ENCODE measurements around the gene UNC93B1. TPM values are rescaled to one million over a fixed set of nuclear protein-coding genes. Genes with fewer than 3 reads are reported as not detected.

Gene UNC93B1
- total RNA-seq, 2 experiments from 2014 or later = 21.3 to 22.0 TPM

GRCh38 chr11:68036717-68037239, 32.9 kb upstream of the UNC93B1 start:
- peak overlapping the region; percentile 48 to 77 for H3K27ac ChIP-seq (ENCODE audit: low read depth in 1 of 2, low read length in 2 of 2)
- peak in 4 of 14 experiments; percentile 34 to 78 (median 66) for DNase-seq
- ChIA-PET POLR2A (interaction anchor here (1.5 kb wide), 1 partner anchor 83 kb away, joined by 3 read pairs; no protein-coding TSS in a partner anchor), CTCF (no interaction called here)
- H3K27me3 Mint-ChIP-seq = no peaks in the 10 kb centered on the region
- peaks cover 31% of the 10 kb centered on the region for H3K4me1 Mint-ChIP-seq (ENCODE audit: low read depth)
- intact Hi-C loops (cut with DNase I, micrococcal nuclease) = loop anchor here in 1 of 2 experiments (5.0 kb wide), 1 partner anchor 426 kb away; the partner anchor contains the start of gene PPP6R3
- H3K27ac Mint-ChIP-seq = peak overlapping the region; percentile 85
- peak overlapping the region; percentile 82 for H3K4me3 Mint-ChIP-seq
- H3K36me3 Mint-ChIP-seq (ENCODE audit: low read depth) = peaks cover 8% of the 10 kb centered on the region
- no peaks in the 10 kb centered on the region for H3K27me3 ChIP-seq (ENCODE audit: control insufficient read depth in 1 of 2, insufficient read depth in 2 of 2, low read length in 2 of 2)
- TF ChIP-seq CTCF (IDR thresholded peaks at IDR 0.05) = no peak
- peaks cover 32% of the 10 kb centered on the region for H3K36me3 ChIP-seq (ENCODE audit: insufficient read depth, low read length)
- H3K9me3 Mint-ChIP-seq = no peaks in the 10 kb centered on the region
- peaks cover 79% of the 10 kb centered on the region for H3K4me1 ChIP-seq (ENCODE audit: insufficient read depth, low read length)
- H3K4me3 ChIP-seq (ENCODE audit: low read length) = no peak overlapping the region
- H3K9me3 ChIP-seq (ENCODE audit: control insufficient read depth in 1 of 2, insufficient read depth in 1 of 2, low read length in 2 of 2) = no peaks in the 10 kb centered on the region
- ATAC-seq (ENCODE audit: poor library complexity) = no peak

GRCh38 chr11:68036141-68036716, 32.3 kb upstream of the UNC93B1 start:
- Mint-ChIP-seq H3K36me3 (ENCODE audit: low read depth) (peaks cover 5% of the 10 kb centered on the region), H3K4me1 (ENCODE audit: low read depth) (peaks cover 36% of the 10 kb centered on the region), H3K4me3 (peak overlapping the region; percentile 82), H3K27ac (peak overlapping the region; percentile 85), H3K9me3 (no peaks in the 10 kb centered on the region), H3K27me3 (no peaks in the 10 kb centered on the region)
- ChIA-PET POLR2A (no interaction called here), CTCF (no interaction called here)
- DNase-seq (peak in 2 of 14 experiments; percentile 34 to 52), ATAC-seq (ENCODE audit: poor library complexity) (no peak)
- peaks cover 27% of the 10 kb centered on the region for H3K36me3 ChIP-seq (ENCODE audit: insufficient read depth, low read length)
- no peaks in the 10 kb centered on the region for H3K27me3 ChIP-seq (ENCODE audit: control insufficient read depth in 1 of 2, insufficient read depth in 2 of 2, low read length in 2 of 2)
- no peaks in the 10 kb centered on the region for H3K9me3 ChIP-seq (ENCODE audit: control insufficient read depth in 1 of 2, insufficient read depth in 1 of 2, low read length in 2 of 2)
- TF ChIP-seq CTCF (IDR thresholded peaks at IDR 0.05) = no peak
- no peak overlapping the region for H3K4me3 ChIP-seq (ENCODE audit: low read length)
- H3K4me1 ChIP-seq (ENCODE audit: insufficient read depth, low read length) = peaks cover 79% of the 10 kb centered on the region
- H3K27ac ChIP-seq (ENCODE audit: low read depth in 1 of 2, low read length in 2 of 2) = peak overlapping the region in 1 of 2 donors; percentile 77
- intact Hi-C loops (cut with DNase I, micrococcal nuclease) = loop anchor here in 1 of 2 experiments (5.0 kb wide), 1 partner anchor 426 kb away; the partner anchor contains the start of gene PPP6R3

- no peak overlapping the region for H3K4me3 Mint-ChIP-seq
- H3K27ac Mint-ChIP-seq = peak overlapping the region; percentile 65
- H3K4me1 Mint-ChIP-seq (ENCODE audit: low read depth) = peaks cover 40% of the 10 kb centered on the region
- POLR2A ChIA-PET = no interaction called here
- no peak for DNase-seq
- no peak for TF ChIP-seq CTCF (IDR thresholded peaks at IDR 0.05)
- H3K27me3 Mint-ChIP-seq = no peaks in the 10 kb centered on the region
- CTCF ChIA-PET = interaction anchor here (0.7 kb wide), 1 partner anchor 174 kb away, joined by 3 read pairs; no protein-coding TSS in a partner anchor
- H3K36me3 Mint-ChIP-seq (ENCODE audit: low read depth) = peaks cover 12% of the 10 kb centered on the region
- H3K9me3 ChIP-seq (ENCODE audit: control insufficient read depth in 1 of 2, insufficient read depth in 1 of 2, low read length in 2 of 2) = no peaks in the 10 kb centered on the region
- no peak for ATAC-seq (ENCODE audit: poor library complexity)
- no peaks in the 10 kb centered on the region for H3K9me3 Mint-ChIP-seq
- H3K27ac ChIP-seq (ENCODE audit: low read depth in 1 of 2, low read length in 2 of 2) = no peak overlapping the region
- intact Hi-C loops (cut with DNase I, micrococcal nuclease) = loop anchor here in 1 of 2 experiments (5.0 kb wide), 1 partner anchor 427 kb away; the partner anchor contains the start of gene PPP6R3
- no peak overlapping the region for H3K4me3 ChIP-seq (ENCODE audit: low read length)
- peaks cover 76% of the 10 kb centered on the region for H3K4me1 ChIP-seq (ENCODE audit: insufficient read depth, low read length)
- H3K36me3 ChIP-seq (ENCODE audit: insufficient read depth, low read length) = peaks cover 25% of the 10 kb centered on the region
- no peaks in the 10 kb centered on the region for H3K27me3 ChIP-seq (ENCODE audit: control insufficient read depth in 1 of 2, insufficient read depth in 2 of 2, low read length in 2 of 2)
Observed at GRCh38 chr11:68035266-68035876, 31.5 kb upstream of the UNC93B1 start.
